Subcutaneous adipose tissue (tissue), 4 donors: ENCODE measurements around the gene PPOX. TPM values are rescaled to one million over a fixed set of nuclear protein-coding genes. Genes with fewer than 3 reads are reported as not detected.

Experiments used
- total RNA-seq, 4 donors: library from RNA; depleted of rRNA; stranded (reverse); fragments of >200 nt; gene quantifications; one replicate each; pipeline ENCODE4 v1.1.0, GENCODE V29; 2016
- TF ChIP-seq, protein P1 (sequence below): fragments of 450-650 bp; IDR thresholded peaks from one replicate; pipeline ENCODE4 v1.5.1; 2016; ENCODE audit warnings: low read depth, mild to moderate bottlenecking, control low read depth, antibody characterized with exemption, moderate library complexity

Gene PPOX
- total RNA-seq, 4 donors from 2014 or later, result 7.7 to 28.4 (median 17.8) TPM

DNA sequence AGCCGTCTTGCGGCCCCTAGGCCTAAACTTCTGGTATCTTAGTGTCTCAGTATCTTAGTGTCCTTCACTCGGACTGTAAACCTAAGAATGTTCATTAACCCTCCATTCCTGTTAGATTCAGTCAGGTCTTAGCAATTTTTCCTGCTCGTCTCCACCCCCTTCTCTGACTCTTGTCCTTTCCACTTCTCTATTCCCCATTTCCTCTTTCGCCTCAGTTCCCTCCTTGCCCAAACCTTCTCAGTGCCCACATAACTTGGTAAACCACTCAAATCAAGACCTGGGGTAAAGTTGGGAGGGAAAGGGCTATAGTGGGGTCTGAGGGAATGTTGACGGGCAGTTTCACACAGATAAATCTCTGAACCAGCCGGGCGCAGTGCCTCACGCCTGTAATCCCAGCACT is 48.1 kb downstream of the PPOX start:
- TF ChIP-seq, protein P1, sequence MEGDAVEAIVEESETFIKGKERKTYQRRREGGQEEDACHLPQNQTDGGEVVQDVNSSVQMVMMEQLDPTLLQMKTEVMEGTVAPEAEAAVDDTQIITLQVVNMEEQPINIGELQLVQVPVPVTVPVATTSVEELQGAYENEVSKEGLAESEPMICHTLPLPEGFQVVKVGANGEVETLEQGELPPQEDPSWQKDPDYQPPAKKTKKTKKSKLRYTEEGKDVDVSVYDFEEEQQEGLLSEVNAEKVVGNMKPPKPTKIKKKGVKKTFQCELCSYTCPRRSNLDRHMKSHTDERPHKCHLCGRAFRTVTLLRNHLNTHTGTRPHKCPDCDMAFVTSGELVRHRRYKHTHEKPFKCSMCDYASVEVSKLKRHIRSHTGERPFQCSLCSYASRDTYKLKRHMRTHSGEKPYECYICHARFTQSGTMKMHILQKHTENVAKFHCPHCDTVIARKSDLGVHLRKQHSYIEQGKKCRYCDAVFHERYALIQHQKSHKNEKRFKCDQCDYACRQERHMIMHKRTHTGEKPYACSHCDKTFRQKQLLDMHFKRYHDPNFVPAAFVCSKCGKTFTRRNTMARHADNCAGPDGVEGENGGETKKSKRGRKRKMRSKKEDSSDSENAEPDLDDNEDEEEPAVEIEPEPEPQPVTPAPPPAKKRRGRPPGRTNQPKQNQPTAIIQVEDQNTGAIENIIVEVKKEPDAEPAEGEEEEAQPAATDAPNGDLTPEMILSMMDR, result no peak

DNA sequence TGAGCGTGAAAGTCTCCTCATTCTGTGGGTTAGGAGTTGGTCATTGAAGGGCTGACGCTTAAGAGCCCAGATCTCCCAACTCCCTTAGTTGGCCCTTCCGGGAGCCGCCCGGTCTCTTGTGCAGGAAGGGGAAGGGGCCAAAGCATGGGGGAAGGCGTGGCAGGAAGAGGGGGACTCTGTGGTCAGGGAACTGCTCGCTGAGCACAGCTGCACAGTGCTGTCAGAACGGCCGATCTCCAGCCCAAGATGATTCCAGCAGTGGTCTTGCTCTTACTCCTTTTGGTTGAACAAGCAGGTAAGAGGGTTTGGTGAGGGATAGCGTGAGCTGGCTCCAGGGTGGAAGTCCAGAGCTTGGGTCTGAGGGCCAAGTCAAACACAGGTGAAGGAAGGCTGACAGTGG is 48.9 kb downstream of the PPOX start, which contains the start of gene FCER1G:
TSS of gene FCER1G (plus strand) at position 220 of the 400 bp plus-strand sequence. CDS start at position 247, 27 bp downstream.
- TF ChIP-seq, protein P1, result no peak

DNA sequence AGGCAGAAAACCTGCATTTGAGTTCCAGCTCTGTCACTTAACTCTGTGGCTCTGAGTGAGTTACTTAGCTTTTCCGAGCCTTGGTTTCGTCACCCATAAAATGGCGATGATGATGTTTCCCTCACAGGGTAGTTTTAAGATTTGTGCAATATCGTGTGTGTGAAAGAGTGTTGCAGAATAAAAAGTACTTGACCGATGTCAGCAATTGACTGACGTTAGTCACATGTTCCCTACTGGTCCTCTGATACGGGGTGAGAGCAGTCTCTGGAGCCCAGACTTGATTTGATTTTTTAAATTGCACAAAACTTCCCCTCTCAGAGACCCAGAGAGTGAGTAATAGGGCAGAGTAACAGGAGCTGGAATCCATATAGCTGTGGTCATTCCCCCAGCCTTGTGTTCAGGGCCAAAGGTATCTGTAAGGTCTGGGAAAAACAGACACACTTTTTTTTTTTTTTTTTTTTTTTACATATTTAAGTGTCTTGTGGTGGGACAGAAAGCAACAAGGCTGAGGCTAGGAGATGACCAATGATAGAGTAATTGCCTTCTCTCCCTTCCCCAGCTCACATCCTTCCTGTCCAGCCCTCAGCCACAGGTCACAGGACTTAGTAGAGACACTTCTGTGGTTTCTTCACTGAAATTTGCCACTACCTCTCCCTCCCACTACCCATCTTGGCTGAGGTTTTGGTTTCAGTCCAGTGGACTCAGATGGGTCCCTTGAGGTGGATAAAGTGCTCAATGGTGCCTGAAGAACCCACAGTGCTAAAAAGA is 50.9 kb downstream of the PPOX start:
- TF ChIP-seq, protein P1, result no peak

DNA sequence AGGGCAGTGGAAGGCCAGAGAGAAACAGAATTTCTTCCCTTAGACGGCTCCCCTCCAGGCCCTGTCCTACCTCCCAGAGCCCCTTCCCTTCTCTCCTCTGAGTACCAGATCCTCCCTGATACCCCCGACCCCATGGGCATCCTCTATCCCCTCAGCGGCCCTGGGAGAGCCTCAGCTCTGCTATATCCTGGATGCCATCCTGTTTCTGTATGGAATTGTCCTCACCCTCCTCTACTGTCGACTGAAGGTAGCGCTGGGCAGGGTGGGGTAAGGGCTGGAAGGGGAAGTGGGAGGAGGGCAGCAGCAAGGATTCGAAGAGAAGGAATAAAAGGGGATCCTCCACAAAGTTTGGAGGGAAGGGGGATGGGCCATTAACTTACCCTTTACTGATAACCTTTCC is 51.6 kb downstream of the PPOX start:
- TF ChIP-seq, protein P1, result no peak

DNA sequence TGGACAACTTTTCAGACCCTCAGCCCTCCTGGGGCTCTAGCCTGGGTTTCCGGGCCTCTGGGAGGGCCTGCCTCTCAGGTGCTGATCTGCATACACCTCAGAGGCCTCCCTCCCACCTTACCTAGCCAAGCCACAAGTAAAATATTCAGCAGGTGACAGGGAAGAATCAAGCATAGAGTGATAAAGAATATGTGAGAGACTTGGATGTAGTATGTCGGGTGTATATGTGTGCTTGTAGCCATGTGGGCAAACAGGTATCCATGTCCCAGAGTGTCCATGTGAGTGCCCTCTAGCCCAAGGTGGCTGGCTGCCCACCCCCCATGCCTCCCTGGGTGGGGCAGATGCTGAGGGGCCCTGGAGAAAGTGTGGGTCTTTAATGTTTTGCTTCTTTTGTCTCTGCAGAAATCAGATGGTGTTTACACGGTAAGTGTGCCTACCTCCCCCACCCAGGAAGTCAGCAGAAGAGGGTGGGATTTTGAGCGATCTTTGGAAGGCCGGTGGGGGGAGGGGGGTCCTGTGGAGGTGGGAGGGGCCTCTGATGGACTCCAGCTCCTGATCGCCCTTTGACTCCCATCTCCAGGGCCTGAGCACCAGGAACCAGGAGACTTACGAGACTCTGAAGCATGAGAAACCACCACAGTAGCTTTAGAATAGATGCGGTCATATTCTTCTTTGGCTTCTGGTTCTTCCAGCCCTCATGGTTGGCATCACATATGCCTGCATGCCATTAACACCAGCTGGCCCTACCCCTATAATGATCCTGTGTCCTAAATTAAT is 52.3 kb downstream of the PPOX start:
- TF ChIP-seq, protein P1, result no peak

DNA sequence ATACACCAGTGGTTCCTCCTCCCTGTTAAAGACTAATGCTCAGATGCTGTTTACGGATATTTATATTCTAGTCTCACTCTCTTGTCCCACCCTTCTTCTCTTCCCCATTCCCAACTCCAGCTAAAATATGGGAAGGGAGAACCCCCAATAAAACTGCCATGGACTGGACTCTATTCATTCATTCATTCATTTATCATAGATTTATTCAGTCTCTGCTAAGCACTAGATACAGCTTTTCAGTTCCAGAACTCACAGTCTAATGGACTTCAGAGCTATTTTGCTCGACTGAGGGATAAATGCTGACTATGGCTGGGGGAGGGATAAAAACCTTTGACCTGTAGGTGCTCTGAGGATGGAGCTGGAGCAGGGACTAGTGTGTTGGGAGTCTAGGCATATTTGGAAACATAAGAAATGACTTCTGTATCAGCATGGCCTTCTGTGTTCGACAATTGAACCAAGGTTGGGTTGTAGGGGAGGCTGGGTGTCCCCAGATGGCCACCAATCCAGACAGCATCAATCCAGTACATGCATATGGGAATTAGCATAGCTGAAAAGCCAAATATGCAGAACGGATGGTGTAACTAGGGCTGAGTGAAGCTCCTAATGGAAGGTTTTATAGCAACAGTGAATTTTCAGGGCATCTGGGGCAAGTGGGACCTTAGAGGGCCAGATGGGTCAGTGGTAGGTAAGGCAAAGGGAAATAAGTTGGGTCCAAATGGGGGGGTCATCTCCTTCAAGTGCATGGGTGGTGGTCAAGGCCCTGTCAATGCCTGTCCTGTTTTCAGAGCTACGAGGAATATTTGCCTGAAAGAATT is 53.1 kb downstream of the PPOX start:
- TF ChIP-seq, protein P1, result no peak
